C4-2B (cell line): ENCODE measurements around the gene FAM13A.

ENCODE experiments used
- ZFX ChIP-seq: fragments of 450-650 bp; IDR thresholded peaks from 2 replicates; pipeline ENCODE4 v1.6.1; 2017
- TF ChIP-seq, protein P1 (sequence below): fragments of 450-650 bp; conservative IDR thresholded peaks from 2 replicates; pipeline ENCODE4 v1.5.1; 2017; ENCODE audit warnings: mild to moderate bottlenecking

DNA sequence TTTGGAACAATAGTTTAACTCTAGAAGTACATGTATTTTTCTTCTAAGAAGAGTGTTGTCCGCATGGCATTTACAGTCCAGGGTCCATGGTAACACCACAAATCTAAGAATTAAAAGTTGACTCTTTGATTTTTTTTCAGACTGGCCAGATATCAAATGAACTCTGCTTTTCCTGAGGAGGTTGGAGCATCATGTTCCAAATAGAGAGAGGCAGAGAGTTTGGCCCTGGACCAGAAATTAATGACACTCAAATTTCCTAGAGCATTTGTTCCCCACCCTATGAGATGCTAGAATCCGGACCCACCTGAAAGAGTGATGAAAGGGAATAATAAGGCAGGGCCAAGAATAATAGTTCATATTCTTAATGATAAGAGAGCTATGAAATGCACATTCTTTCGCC is 312.4 kb downstream of the FAM13A start:
- TF ChIP-seq, protein P1, sequence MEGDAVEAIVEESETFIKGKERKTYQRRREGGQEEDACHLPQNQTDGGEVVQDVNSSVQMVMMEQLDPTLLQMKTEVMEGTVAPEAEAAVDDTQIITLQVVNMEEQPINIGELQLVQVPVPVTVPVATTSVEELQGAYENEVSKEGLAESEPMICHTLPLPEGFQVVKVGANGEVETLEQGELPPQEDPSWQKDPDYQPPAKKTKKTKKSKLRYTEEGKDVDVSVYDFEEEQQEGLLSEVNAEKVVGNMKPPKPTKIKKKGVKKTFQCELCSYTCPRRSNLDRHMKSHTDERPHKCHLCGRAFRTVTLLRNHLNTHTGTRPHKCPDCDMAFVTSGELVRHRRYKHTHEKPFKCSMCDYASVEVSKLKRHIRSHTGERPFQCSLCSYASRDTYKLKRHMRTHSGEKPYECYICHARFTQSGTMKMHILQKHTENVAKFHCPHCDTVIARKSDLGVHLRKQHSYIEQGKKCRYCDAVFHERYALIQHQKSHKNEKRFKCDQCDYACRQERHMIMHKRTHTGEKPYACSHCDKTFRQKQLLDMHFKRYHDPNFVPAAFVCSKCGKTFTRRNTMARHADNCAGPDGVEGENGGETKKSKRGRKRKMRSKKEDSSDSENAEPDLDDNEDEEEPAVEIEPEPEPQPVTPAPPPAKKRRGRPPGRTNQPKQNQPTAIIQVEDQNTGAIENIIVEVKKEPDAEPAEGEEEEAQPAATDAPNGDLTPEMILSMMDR, result no peak
- no peak for TF ChIP-seq ZFX
